Heart left ventricle (tissue), 13 donors: Measurements from ENCODE around the gene AHDC1.

ENCODE experiments used
- CTCF ChIP-seq, 12 donors: fragments of 200-600 bp; sonication (generic) in 4 of 12; IDR thresholded peaks; one replicate each; pipeline versions ENCODE4 v1.5.0 to v1.8.0; 2018 to 2022; ENCODE audit warnings: antibody characterized with exemption in 12 of 12, mild to moderate bottlenecking in 5 of 12
- POLR2A ChIP-seq, 2 donors: fragments of 450-650 bp; IDR thresholded peaks; one replicate each; pipeline ENCODE4 v1.6.1; 2017; ENCODE audit warnings: antibody characterized with exemption in 2 of 2, mild to moderate bottlenecking in 2 of 2, moderate library complexity in 2 of 2
- donor health status: ischemic (EF 13 %, LVEDD 7.1; RV severe dilation, severe dysfunction).
- donor health status: DM: no; HTN: yes; CAD: no.
- donor health status: DM: no; HTN: no; CAD: no.
- donor health status: ischemic (EF 25% LVEDD 6.9; RV normal size, moderate dysfunction).
- donor health status: ischemic (EF 25% LVEDD 5.7; RV mildly dilated, moderate dysfunction).
- donor health status: ischemic (EF 35%, LVEDD 5.7; RV mildly dilated, moderate dysfunction).
- donor health status: nonischemic (EF 11% LVEDD 7.7; RV severe dilation, severe dysfunction).
- donor health status: DM: yes; HTN: yes; CAD: no.
- donor health status: PGD.
- donor health status: ischemic (EF 29% LVEDD 5.4; RV normal size, mild dysfunction).
- donor health status: nonischemic (EF 23%, LVEDD 6.1; RV moderate dilation, normal function).

- TF ChIP-seq CTCF (IDR thresholded peaks at IDR 0.05) = no peak
- TF ChIP-seq POLR2A (IDR thresholded peaks at IDR 0.05) = no peak
Observed at GRCh38 chr1:27487966-27488884, 115.7 kb downstream of the AHDC1 start.
